Mesothelial cell of epicardium (in vitro differentiated cells): ENCODE results near the gene PDE4D. TPM values are rescaled to one million over a fixed set of nuclear protein-coding genes. Genes with fewer than 3 reads are reported as not detected.

Source experiments
- DNase-seq, 2 experiments: peaks; one replicate each; pipeline ENCODE4 v3.0.0; 2021; ENCODE audit warnings: low spot score in 2 of 2; ENCODE audit not compliant: unreplicated experiment in 2 of 2
- H3K27ac Mint-ChIP-seq: 2 replicates; pipeline ENCODE4 v1.8.0; 2021; ENCODE audit warnings: mixed read lengths
- H3K27me3 Mint-ChIP-seq: 2 replicates; pipeline ENCODE4 v1.8.0; 2021; ENCODE audit warnings: low read depth, mixed read lengths
- H3K36me3 Mint-ChIP-seq: 2 replicates; pipeline ENCODE4 v1.8.0; 2021; ENCODE audit warnings: mixed read lengths
- H3K4me1 Mint-ChIP-seq: 2 replicates; pipeline ENCODE4 v1.8.0; 2021; ENCODE audit warnings: mixed read lengths
- H3K4me3 Mint-ChIP-seq: 2 replicates; pipeline ENCODE4 v1.8.0; 2021; ENCODE audit warnings: mild to moderate bottlenecking, moderate library complexity, mixed read lengths
- H3K9me3 Mint-ChIP-seq: 2 replicates; pipeline ENCODE4 v1.8.0; 2021; ENCODE audit warnings: mixed read lengths
- CTCF ChIP-seq: fragments of 200-600 bp; sonication (generic); IDR thresholded peaks from one replicate; pipeline ENCODE4 v1.5.0; 2021; ENCODE audit warnings: antibody characterized with exemption; ENCODE audit not compliant: unreplicated experiment
- microRNA-seq: library from miRNA; unstranded; fragments of <30 nt; microRNA quantifications from one replicate; pipeline ENCODE4 v1.2.0, GENCODE V29; 2021; ENCODE audit warnings: inconsistent platforms, mixed read lengths
- total RNA-seq: library from RNA; stranded (reverse); gene quantifications from 3 replicates; pipeline ENCODE4 v1.2.1, GENCODE V29; 2021

PDE4D gene
- total RNA-seq, 1 donor from 2014 or later, result 105 TPM

GRCh38 chr5:58924306-58924705, 969.2 kb downstream of the PDE4D start:
- H3K4me1 Mint-ChIP-seq, result peaks cover 13% of the 10 kb centered on the region

GRCh38 chr5:58923355-58923754, 970.2 kb downstream of the PDE4D start:
- no peak overlapping the region for H3K4me3 Mint-ChIP-seq
- peaks cover 13% of the 10 kb centered on the region for H3K4me1 Mint-ChIP-seq
- no peak overlapping the region for H3K27ac Mint-ChIP-seq
- TF ChIP-seq CTCF, result no peak
- H3K36me3 Mint-ChIP-seq, result no peaks in the 10 kb centered on the region
- DNase-seq, result no peak
- no peaks in the 10 kb centered on the region for H3K27me3 Mint-ChIP-seq
- H3K9me3 Mint-ChIP-seq, result no peaks in the 10 kb centered on the region

More at GRCh38 chr5:58924306-58924705, 969.2 kb downstream of the PDE4D start:
- Mint-ChIP-seq H3K9me3 (no peaks in the 10 kb centered on the region), H3K4me3 (no peak overlapping the region), H3K27me3 (no peaks in the 10 kb centered on the region), H3K36me3 (no peaks in the 10 kb centered on the region), H3K27ac (no peak overlapping the region)
- no peak for TF ChIP-seq CTCF
- no peak for DNase-seq

GRCh38 chr5:58922461-58923171, 970.9 kb downstream of the PDE4D start:
- no peak for DNase-seq
- H3K27ac Mint-ChIP-seq, result no peak overlapping the region
- H3K27me3 Mint-ChIP-seq, result no peaks in the 10 kb centered on the region
- H3K4me3 Mint-ChIP-seq, result no peak overlapping the region
- TF ChIP-seq CTCF, result no peak
- no peaks in the 10 kb centered on the region for H3K36me3 Mint-ChIP-seq
- no peaks in the 10 kb centered on the region for H3K9me3 Mint-ChIP-seq
- peaks cover 13% of the 10 kb centered on the region for H3K4me1 Mint-ChIP-seq

GRCh38 chr5:58921159-58921558, 972.4 kb downstream of the PDE4D start:
- no peak for TF ChIP-seq CTCF
- Mint-ChIP-seq H3K9me3 (no peaks in the 10 kb centered on the region), H3K4me3 (no peak overlapping the region), H3K4me1 (peaks cover 9% of the 10 kb centered on the region), H3K27ac (no peak overlapping the region), H3K27me3 (no peaks in the 10 kb centered on the region), H3K36me3 (no peaks in the 10 kb centered on the region)
- no peak for DNase-seq

GRCh38 chr5:58919833-58920232, 973.7 kb downstream of the PDE4D start:
- no peak overlapping the region for H3K27ac Mint-ChIP-seq
- DNase-seq, result no peak
- TF ChIP-seq CTCF, result no peak
- peaks cover 3% of the 10 kb centered on the region for H3K4me1 Mint-ChIP-seq
- no peaks in the 10 kb centered on the region for H3K9me3 Mint-ChIP-seq
- H3K36me3 Mint-ChIP-seq, result no peaks in the 10 kb centered on the region
- peaks cover 2% of the 10 kb centered on the region for H3K27me3 Mint-ChIP-seq
- H3K4me3 Mint-ChIP-seq, result no peak overlapping the region

Small RNA genes lying within 50 kb of the gene (microRNA-seq; reads per million reads assigned to microRNA genes)
- 201 reads per million, percentile 66 among the genes with 10 or more reads in this experiment for gene MIR582
